Activated T-helper 1 cell treated with anti-CD3 and anti-CD28 coated beads, Interleukin-12 subunit alpha, Interleukin-12 subunit beta, Interleukin-2, Interleukin-4 antibody, amounts not matched to agents 30 ng/mL and 10 ng/mL and 1 ng/mL, durations not matched to agents 14 hours and 24 hours and 36 hours (primary cell): ENCODE results near the gene RFFL. TPM values are rescaled to one million over a fixed set of nuclear protein-coding genes. Genes with fewer than 3 reads are reported as not detected.
A peak's percentile ranks its signal among the peaks of the same experiment; 100 is the strongest.

Experiments used
- DNase-seq: peaks from one replicate; pipeline ENCODE4 v3.0.0; 2021; ENCODE audit warnings: low spot score
- H3K27ac Mint-ChIP-seq: one replicate; pipeline ENCODE4 v1.8.0; 2021; ENCODE audit warnings: mild to moderate bottlenecking, mixed read lengths
- H3K27me3 Mint-ChIP-seq: one replicate; pipeline ENCODE4 v1.8.0; 2022; ENCODE audit warnings: mild to moderate bottlenecking, moderate library complexity, mixed read lengths; ENCODE audit not compliant: insufficient read depth
- H3K36me3 Mint-ChIP-seq: one replicate; pipeline ENCODE4 v1.8.0; 2021; ENCODE audit warnings: low read depth, mixed read lengths
- H3K4me1 Mint-ChIP-seq: one replicate; pipeline ENCODE4 v1.8.0; 2021; ENCODE audit warnings: low read depth, mixed read lengths
- H3K4me3 Mint-ChIP-seq: one replicate; pipeline ENCODE4 v1.8.0; 2021; ENCODE audit warnings: mild to moderate bottlenecking, moderate library complexity, mixed read lengths
- H3K9me3 Mint-ChIP-seq: one replicate; pipeline ENCODE4 v1.8.0; 2021; ENCODE audit warnings: mixed read lengths
- intact Hi-C: fragments of 100-400 bp; cut with micrococcal nuclease; formaldehyde crosslinking; loops from one replicate; pipeline ENCODE4 v1.15.1; 2024
- total RNA-seq: library from RNA; stranded (reverse); gene quantifications from 2 replicates; pipeline ENCODE4 v1.2.3, GENCODE V29; 2022

Gene RFFL
- total RNA-seq, 1 donor from 2014 or later = 28.2 TPM

DNA sequence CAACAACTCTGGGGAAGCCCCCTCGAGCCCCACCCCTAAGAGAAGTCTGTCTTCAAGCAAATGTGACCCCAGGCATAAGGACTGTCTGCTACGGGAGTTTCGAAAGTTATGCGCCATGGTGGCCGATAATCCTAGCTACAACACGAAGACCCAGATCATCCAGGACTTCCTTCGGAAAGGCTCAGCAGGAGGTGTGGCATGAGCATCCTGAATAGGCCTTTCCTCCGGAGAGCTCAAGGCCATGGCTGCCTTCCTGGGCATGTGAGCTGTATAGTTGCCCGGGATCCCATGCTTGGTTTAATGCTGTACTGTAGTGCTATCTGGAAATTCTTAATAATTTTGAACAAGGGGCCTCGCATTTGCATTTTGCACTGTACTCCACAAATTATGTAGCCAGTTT lies 74.0 kb downstream of the RFFL start:
- H3K36me3 Mint-ChIP-seq = peaks cover 55% of the 10 kb centered on the region
- no peak overlapping the region for H3K4me3 Mint-ChIP-seq
- peaks cover 25% of the 10 kb centered on the region for H3K4me1 Mint-ChIP-seq
- no peaks in the 10 kb centered on the region for H3K9me3 Mint-ChIP-seq
- no peak overlapping the region for H3K27ac Mint-ChIP-seq
- no peak for DNase-seq
- intact Hi-C loops = loop anchor here (10.0 kb wide), 3 partner anchors 225 to 815 kb away; partner anchors contain the start of genes SLFN11 and TAF15
- H3K27me3 Mint-ChIP-seq = no peaks in the 10 kb centered on the region

DNA sequence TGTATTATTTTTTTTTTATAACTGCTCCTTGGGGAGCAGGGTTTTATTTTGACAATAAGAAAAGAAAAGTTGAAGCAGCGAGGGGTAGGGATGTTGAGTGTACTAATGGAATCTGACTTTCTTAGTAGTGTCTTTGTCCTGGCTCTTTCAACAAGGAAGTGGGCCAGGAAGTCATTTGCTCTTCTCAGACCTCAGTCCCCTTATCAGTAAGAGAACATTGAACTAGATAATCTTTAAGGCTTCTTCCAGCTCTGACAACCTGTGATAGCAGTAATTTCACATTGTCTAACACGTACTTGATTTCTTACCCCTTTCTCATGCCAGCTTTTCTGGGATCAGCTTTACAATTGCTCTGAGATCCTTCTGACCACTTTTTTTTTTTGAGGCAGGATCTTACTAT lies 74.9 kb downstream of the RFFL start:
- Mint-ChIP-seq H3K27ac (no peak overlapping the region), H3K4me1 (peaks cover 33% of the 10 kb centered on the region), H3K9me3 (no peaks in the 10 kb centered on the region), H3K36me3 (peaks cover 59% of the 10 kb centered on the region), H3K27me3 (no peaks in the 10 kb centered on the region), H3K4me3 (no peak overlapping the region)
- intact Hi-C loops = loop anchor here (10.0 kb wide), 3 partner anchors 226 to 816 kb away; partner anchors contain the start of genes SLFN11 and TAF15
- DNase-seq = no peak

DNA sequence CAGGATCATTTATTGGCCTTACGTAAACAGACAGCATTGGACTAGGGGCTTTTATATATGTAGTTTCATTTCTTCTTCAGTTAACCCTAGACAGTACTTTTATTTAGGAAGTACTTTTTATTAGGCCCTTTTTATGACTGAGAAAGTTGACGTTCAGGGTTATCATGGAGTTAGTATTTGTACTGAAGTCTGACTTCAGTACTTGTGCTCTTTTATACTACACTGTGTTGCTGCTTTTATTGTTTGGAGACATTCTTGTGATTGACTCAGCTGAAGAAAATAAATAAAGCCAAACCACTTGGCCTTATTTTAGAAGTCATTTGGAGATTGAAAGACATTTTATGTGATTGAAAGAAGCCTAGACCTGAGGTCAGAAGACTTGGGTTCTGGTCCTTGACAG lies 76.3 kb downstream of the RFFL start:
- intact Hi-C loops = loop anchor here (10.0 kb wide), 3 partner anchors 228 to 818 kb away; partner anchors contain the start of genes SLFN11 and TAF15
- Mint-ChIP-seq H3K27me3 (no peaks in the 10 kb centered on the region), H3K27ac (no peak overlapping the region), H3K36me3 (peaks cover 57% of the 10 kb centered on the region), H3K4me1 (peaks cover 39% of the 10 kb centered on the region), H3K4me3 (no peak overlapping the region), H3K9me3 (no peaks in the 10 kb centered on the region)
- DNase-seq = no peak

GRCh38 chr17:34981538-34982241 lies 81.8 kb downstream of the RFFL start:
- peaks cover 52% of the 10 kb centered on the region for H3K4me1 Mint-ChIP-seq
- peak overlapping the region; percentile 96 for H3K27ac Mint-ChIP-seq
- peak overlapping the region; percentile 91 for H3K4me3 Mint-ChIP-seq
- no peaks in the 10 kb centered on the region for H3K9me3 Mint-ChIP-seq
- intact Hi-C loops = loop anchor here (1.0 to 10.0 kb wide), 8 partner anchors 17 to 823 kb away; partner anchors contain the start of genes RFFL, SLFN11 and TAF15
- no peak for DNase-seq
- H3K36me3 Mint-ChIP-seq = peaks cover 32% of the 10 kb centered on the region
- no peaks in the 10 kb centered on the region for H3K27me3 Mint-ChIP-seq

DNA sequence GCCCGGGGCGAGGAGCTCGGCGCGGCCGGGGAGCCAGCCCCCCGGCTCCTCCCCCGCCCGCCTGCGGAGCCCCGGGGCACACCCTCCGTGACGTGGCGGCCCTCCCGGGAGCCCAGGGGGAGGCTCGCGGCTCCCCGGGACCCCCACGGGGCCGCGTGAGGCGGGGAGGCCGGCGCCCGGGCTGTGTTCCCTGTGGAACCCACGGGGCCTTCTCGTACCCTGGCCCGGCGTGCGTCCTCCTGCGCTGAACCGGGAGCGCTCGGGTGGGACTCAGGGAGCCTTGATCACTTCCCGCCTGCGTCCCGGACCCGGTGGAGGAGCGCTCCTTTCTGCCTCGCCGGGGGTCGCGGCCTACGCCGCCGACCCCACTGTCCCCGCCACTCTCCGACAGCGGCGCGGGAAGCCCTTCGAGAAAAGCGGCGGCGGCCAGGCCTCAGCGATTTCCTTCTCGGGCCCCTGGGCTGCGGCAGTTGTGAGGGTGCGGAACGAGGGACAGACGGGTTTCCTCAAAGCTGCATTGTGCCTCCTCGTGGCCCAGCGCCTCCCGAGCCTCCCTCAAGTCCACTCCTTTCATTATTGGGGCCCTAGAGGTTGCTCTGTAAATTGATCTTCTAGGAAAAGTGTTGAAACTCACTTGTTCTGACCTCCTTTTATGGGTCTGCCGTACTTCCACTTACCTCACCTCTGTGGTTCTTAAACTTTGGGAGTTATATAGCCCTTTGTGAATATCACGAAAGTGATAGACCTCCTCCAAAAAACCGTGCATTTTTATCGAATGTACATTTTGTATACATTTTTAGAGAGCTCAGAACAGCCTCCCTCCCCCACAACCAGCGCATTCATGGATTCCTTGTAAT lies 82.6 kb downstream of the RFFL start:
- no peaks in the 10 kb centered on the region for H3K9me3 Mint-ChIP-seq
- DNase-seq = peak; percentile 78
- H3K27ac Mint-ChIP-seq = peak overlapping the region; percentile 96
- peak overlapping the region; percentile 91 for H3K4me3 Mint-ChIP-seq
- intact Hi-C loops = loop anchor here (1.0 to 10.0 kb wide), 11 partner anchors 17 to 824 kb away; partner anchors contain the start of genes CCT6B, RAD51D, RFFL and SLFN11
- peaks cover 25% of the 10 kb centered on the region for H3K36me3 Mint-ChIP-seq
- H3K27me3 Mint-ChIP-seq = no peaks in the 10 kb centered on the region
- H3K4me1 Mint-ChIP-seq = peaks cover 52% of the 10 kb centered on the region

GRCh38 chr17:34980353-34980680 lies 83.2 kb downstream of the RFFL start, which contains the start of gene LIG3:
TSS of gene LIG3 (plus strand) at chr17:34980512. CDS start at chr17:34983006, 2,494 bp downstream.
- no peaks in the 10 kb centered on the region for H3K9me3 Mint-ChIP-seq
- DNase-seq = peak; percentile 92
- peaks cover 22% of the 10 kb centered on the region for H3K36me3 Mint-ChIP-seq
- H3K27ac Mint-ChIP-seq = peak within 1 kb of the TSS; percentile 96
- peaks cover 50% of the 10 kb centered on the region for H3K4me1 Mint-ChIP-seq
- no peaks in the 10 kb centered on the region for H3K27me3 Mint-ChIP-seq
- H3K4me3 Mint-ChIP-seq = peak within 1 kb of the TSS; percentile 95
- intact Hi-C loops = loop anchor here (1.0 to 10.0 kb wide), 8 partner anchors 19 to 824 kb away; partner anchors contain the start of genes CCT6B, RAD51D, SLFN11 and TAF15

GRCh38 chr17:34979650-34980352 lies 83.7 kb downstream of the RFFL start:
- Mint-ChIP-seq H3K4me3 (peak overlapping the region; percentile 95), H3K27me3 (no peaks in the 10 kb centered on the region), H3K36me3 (peaks cover 20% of the 10 kb centered on the region), H3K27ac (peak overlapping the region; percentile 96), H3K4me1 (peaks cover 51% of the 10 kb centered on the region), H3K9me3 (no peaks in the 10 kb centered on the region)
- no peak for DNase-seq
- intact Hi-C loops = loop anchor here (1.0 to 10.0 kb wide), 8 partner anchors 18 to 825 kb away; partner anchors contain the start of genes CCT6B, RAD51D, SLFN11 and TAF15

DNA sequence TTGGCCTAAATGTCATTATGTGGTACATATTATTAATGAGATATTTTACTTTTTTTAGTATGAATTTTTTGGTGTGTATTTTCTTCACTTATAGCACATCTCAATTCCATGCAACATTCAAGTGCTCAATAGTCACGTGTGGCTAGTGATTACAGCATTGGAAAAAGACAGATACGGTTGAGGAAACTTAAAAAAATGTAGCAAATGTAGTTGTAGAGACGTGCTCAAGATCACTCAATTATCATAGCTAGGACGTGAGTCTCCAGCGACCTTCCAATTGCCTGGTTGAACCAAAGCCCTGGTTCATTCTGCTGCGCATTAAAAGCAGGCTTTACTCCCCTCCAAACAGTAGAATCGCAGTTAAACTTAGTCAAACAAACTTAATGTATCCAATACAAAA lies 84.4 kb downstream of the RFFL start:
- intact Hi-C loops = no loop called here
- peaks cover 50% of the 10 kb centered on the region for H3K4me1 Mint-ChIP-seq
- no peak overlapping the region for H3K27ac Mint-ChIP-seq
- no peaks in the 10 kb centered on the region for H3K27me3 Mint-ChIP-seq
- no peak for DNase-seq
- peak overlapping the region; percentile 19 for H3K4me3 Mint-ChIP-seq
- H3K9me3 Mint-ChIP-seq = no peaks in the 10 kb centered on the region
- peaks cover 16% of the 10 kb centered on the region for H3K36me3 Mint-ChIP-seq

DNA sequence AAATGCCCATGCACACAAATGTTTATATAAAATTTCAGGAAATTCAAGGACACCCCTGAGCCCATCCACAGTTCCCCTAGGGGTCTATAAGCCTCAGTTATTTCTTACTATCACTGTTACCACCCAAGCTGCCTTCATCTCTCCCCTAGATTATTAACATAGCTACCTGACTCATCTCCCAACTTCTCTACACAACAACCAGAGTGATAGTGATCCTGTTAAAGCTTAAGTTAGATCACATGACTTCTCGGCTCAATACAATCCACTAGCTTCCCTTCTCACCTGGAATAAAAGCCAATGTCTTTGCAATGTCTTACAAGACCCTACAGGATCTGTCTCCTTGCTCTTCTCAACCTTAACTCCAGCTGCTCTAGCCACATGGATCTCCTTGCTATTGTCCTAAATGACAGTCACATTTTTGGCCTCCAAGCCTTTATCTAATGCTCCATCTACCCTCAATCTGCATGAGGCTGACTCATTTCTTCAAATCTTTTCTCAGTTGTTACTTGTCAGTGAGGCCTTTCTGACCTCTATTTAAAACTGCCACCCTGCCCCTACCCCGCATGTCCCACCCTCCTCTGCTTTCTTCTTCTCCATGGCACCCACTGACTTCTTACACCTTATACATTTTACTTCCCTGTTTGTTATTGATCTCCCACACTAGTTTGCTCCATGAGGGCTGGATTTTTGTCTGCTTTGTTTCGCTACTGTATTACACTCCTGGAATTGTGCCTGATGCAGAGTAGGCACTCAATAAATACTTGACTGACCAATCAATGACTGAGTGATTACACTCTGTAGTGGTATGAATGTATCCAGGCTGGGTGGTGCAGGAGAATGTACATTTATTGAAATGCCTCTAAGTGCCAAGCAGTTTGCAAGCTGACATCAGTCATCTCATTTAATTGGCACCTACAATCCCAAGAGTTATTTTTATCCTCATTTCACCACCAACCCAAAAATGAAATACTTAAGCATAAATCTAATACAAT lies 88.4 kb downstream of the RFFL start:
- peaks cover under 1% of the 10 kb centered on the region for H3K36me3 Mint-ChIP-seq
- H3K4me3 Mint-ChIP-seq = no peak overlapping the region
- H3K27me3 Mint-ChIP-seq = no peaks in the 10 kb centered on the region
- no peak for DNase-seq
- H3K9me3 Mint-ChIP-seq = no peaks in the 10 kb centered on the region
- intact Hi-C loops = no loop called here
- no peak overlapping the region for H3K27ac Mint-ChIP-seq
- peaks cover 20% of the 10 kb centered on the region for H3K4me1 Mint-ChIP-seq

DNA sequence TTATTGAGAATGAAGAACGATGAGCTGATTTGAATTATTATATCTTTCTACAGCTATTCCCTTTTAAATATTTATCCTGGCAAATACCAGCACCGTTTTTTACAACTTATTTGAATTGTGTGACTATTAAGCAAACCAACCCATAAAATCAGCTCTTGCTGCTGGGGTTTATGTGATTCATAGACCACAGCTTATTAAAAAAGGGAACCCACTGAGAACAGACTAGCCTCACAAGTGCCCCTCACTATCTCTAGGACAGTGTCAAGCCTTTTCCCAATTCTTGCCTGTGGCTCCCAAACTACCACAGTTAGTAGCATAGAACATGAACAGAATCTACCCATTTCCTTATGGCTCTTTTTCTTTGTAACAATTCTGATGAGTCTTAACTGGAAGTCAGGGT lies 89.3 kb downstream of the RFFL start:
- Mint-ChIP-seq H3K36me3 (no peaks in the 10 kb centered on the region), H3K4me1 (peaks cover 11% of the 10 kb centered on the region), H3K4me3 (no peak overlapping the region), H3K9me3 (no peaks in the 10 kb centered on the region), H3K27me3 (no peaks in the 10 kb centered on the region), H3K27ac (no peak overlapping the region)
- intact Hi-C loops = no loop called here
- DNase-seq = no peak

- Mint-ChIP-seq H3K27ac (peak within 1 kb of the TSS; percentile 100), H3K36me3 (peaks cover 32% of the 10 kb centered on the region), H3K4me3 (peak within 1 kb of the TSS; percentile 100), H3K9me3 (peaks cover 7% of the 10 kb centered on the region), H3K27me3 (no peaks in the 10 kb centered on the region), H3K4me1 (peaks cover 23% of the 10 kb centered on the region)
- intact Hi-C loops = loop anchor here (1.0 to 2.0 kb wide), 4 partner anchors 19 to 281 kb away; partner anchors contain the start of genes LIG3, RAD51D and SLFN5
- DNase-seq = peak; percentile 88
Measured at GRCh38 chr17:34961093-34961911, 102.2 kb downstream of the RFFL start, which contains the start of the genes CCT6B and ZNF830. TSS of gene CCT6B (minus strand) at chr17:34961460. CDS start at chr17:34961393, 67 bp downstream. TSS of gene ZNF830 (plus strand) at chr17:34961540. CDS start at chr17:34961567, 27 bp downstream.
